OCI-LY7 (cell line): ENCODE results near the gene LTK.

Source experiments
- EZH2phosphoT487 ChIP-seq: fragments of 200-600 bp; sonication (generic); IDR thresholded peaks from 2 replicates; pipeline ENCODE4 v1.6.1; 2018; ENCODE audit warnings: low read depth, borderline replicate concordance, mild to moderate bottlenecking, mixed run types, antibody characterized with exemption, low read length, moderate library complexity, mixed read lengths
- TF ChIP-seq, protein P1 (sequence below): fragments of 200-600 bp; sonication (generic); conservative IDR thresholded peaks from 2 replicates; pipeline ENCODE4 v1.5.1; 2014; ENCODE audit warnings: mild to moderate bottlenecking, antibody characterized with exemption, low read length, moderate library complexity, mixed read lengths

DNA sequence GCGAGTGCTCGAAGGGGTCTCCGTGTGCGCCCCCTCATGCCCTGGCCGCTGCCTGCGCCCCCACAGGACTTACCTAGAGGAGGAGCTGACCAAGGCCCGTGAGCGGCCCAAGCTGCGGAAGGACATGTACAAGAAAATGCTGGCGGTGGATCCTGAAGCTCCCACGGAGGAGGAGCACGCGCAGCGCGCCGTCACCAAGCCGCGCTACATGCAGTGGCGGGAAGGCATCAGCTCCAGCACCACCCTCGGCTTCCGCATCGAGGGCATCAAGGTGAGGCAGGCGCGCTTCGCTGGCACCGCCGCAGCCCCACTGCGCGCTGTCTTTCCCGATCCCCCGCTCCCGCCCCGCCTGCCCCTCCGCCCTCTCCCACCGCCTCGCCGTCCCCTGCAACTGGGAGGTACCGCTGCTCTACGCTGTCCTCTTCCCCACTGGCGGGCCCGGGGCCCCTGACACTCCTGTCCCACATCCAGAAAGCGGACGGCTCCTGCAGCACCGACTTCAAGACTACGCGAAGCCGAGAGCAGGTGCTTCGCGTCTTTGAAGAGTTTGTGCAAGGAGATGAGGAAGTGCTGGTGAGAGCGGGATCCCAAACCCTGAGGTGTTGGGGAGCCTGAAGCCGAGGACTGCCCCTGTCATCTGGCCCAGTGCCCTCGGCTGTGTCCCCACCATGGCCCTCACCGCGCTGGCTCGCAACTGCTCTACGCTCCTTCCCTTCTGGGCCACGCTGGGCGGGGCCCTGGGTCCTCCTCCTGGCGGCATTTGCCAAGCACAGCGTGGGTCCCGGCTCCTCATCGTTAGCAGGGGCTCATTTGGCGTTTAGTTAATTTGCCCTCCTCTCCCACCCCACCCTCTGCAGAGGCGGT, 11.5 kb downstream of the LTK start:
- TF ChIP-seq, protein P1, sequence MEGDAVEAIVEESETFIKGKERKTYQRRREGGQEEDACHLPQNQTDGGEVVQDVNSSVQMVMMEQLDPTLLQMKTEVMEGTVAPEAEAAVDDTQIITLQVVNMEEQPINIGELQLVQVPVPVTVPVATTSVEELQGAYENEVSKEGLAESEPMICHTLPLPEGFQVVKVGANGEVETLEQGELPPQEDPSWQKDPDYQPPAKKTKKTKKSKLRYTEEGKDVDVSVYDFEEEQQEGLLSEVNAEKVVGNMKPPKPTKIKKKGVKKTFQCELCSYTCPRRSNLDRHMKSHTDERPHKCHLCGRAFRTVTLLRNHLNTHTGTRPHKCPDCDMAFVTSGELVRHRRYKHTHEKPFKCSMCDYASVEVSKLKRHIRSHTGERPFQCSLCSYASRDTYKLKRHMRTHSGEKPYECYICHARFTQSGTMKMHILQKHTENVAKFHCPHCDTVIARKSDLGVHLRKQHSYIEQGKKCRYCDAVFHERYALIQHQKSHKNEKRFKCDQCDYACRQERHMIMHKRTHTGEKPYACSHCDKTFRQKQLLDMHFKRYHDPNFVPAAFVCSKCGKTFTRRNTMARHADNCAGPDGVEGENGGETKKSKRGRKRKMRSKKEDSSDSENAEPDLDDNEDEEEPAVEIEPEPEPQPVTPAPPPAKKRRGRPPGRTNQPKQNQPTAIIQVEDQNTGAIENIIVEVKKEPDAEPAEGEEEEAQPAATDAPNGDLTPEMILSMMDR, result no peak
- no peak for TF ChIP-seq EZH2phosphoT487
